Measurements from ENCODE around the gene NCOA7. TPM values are rescaled to one million over a fixed set of nuclear protein-coding genes. Genes with fewer than 3 reads are reported as not detected.

NCOA7 gene
- total RNA-seq, 2 donors from 2014 or later: 41.5 to 43.3 TPM

- intact Hi-C loops (cut with DNase I): loop anchor here in 1 of 2 donors (5.0 kb wide), 1 partner anchor 662 kb away; no protein-coding TSS in a partner anchor
- DNase-seq (ENCODE audit: low spot score): no peak
These were observed 183.6 kb downstream of the NCOA7 start for GRCh38 chr6:125974214-125974866.

GRCh38 chr6:125979101-125979500 lies 188.3 kb downstream of the NCOA7 start:
- no peak for DNase-seq (ENCODE audit: low spot score)
- intact Hi-C loops (cut with DNase I): no loop called here

Other genes with a start within 250 kb of the NCOA7 start
- 10 to 100 TPM in 1 of 2 donors, 1 to 10 TPM in 1; 9.2 to 11.3 TPM for gene HEY2, start 41.3 kb upstream of the NCOA7 start, total RNA-seq
- gene HINT3, start 165.8 kb downstream of the NCOA7 start, total RNA-seq: 10 to 100 TPM; 22.5 to 28.4 TPM
- 10 to 100 TPM; 19.8 to 22.4 TPM for gene TRMT11, start 195.6 kb downstream of the NCOA7 start, total RNA-seq